Esophagus squamous epithelium (tissue), 4 donors: ENCODE data around the gene PTTG1.

Source experiments
- CTCF ChIP-seq, 6 experiments: fragments of 450-650 bp in 4 of 6; fragments of 200-600 bp in 2 of 6; sonication (generic) in 2 of 6; IDR thresholded peaks; one replicate each; pipeline ENCODE4 v1.5.1; 2016 to 2019; ENCODE audit warnings: antibody characterized with exemption in 6 of 6, mild to moderate bottlenecking in 4 of 6, moderate library complexity in 4 of 6
- POLR2A ChIP-seq, 4 donors: fragments of 450-650 bp; IDR thresholded peaks; one replicate each; pipeline ENCODE4 v1.6.1; 2017; ENCODE audit warnings: antibody characterized with exemption in 4 of 4, mild to moderate bottlenecking in 4 of 4, moderate library complexity in 3 of 4

DNA sequence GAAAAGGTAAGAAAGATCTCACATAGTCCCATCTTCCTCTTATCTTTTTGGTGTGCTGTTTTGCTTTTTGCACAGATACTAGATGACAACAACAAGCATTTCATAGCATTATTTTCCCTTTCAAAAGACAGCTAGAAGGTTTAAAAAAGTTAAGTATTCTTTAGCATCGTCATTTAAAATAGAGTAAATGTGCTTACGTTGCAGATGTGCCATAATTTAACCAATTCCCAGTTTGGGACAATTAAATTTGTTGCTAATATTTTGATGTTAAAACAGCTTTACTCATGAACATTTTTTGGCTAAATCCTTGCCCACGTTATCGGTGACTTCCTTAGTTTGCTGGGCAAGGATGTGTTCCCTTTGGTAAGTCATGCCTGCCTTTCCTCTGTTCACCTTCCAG is 41.6 kb downstream of the PTTG1 start:
- TF ChIP-seq CTCF (IDR thresholded peaks at IDR 0.05) (no peak), POLR2A (IDR thresholded peaks at IDR 0.05) (no peak)
